Measurements from ENCODE around the gene RBM10. TPM values are rescaled to one million over a fixed set of nuclear protein-coding genes. Genes with fewer than 3 reads are reported as not detected.

RBM10 gene
- total and polyA plus RNA-seq, 2 experiments from 2014 or later, result 26.4 to 29.2 TPM

DNA sequence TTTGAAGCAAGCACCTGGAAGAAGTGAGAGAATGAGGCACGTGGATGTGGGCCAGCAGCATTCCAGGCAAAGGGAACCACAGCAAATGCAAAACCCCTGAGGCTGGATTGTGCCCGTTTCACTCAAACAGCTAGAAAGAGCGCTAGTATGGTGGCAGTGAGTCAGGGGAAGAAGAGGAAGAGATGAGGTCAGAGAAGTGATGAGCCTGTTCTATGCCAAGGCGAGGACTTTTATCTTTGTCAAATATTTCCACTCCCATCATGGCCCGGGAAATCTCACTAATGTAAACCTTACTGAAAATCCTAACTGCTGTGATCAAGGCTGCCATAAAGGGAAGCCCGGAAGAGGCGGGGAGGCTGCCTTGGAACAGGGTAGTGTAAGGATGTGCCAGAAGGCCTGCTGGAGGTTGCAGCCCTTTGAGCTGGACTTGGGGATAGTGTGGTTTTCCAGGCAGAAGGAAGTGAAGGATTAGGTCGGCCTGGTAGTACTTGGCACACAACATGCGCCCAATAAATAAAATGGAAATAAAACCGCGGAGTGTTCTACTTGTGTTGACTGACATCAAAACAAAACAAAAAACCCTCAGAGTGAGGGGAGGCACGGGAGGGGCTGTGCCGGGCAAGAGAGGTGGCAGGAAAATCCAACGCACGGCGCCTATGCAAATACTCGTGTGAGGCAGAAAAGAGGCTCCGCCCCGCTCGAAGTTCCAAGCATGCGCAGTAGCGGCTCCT, 72.3 kb downstream of the RBM10 start:
- peaks cover 37% of the 10 kb centered on the region for H3K79me2 ChIP-seq
- H3K4me1 ChIP-seq (ENCODE audit: insufficient read depth), result peaks cover 25% of the 10 kb centered on the region
- H3K36me3 ChIP-seq (replicated peaks; ENCODE audit: insufficient read depth, low read depth), result no peaks in the 10 kb centered on the region
- 8% methylated on average over 22 of the region's 22 CpGs for WGBS (ENCODE audit: low lambda C conversion rate, missing lambda C conversion rate)
- no peaks in the 10 kb centered on the region for H3K9me3 ChIP-seq (ENCODE audit: low read depth)
- H3K9me2 ChIP-seq (replicated peaks; ENCODE audit: insufficient read depth), result no peaks in the 10 kb centered on the region
- H3K4me2 ChIP-seq, result peak overlapping the region; percentile 70
- TF ChIP-seq EZH2 (IDR thresholded peaks at IDR 0.05; ENCODE audit: borderline replicate concordance) (no peak), EZH2phosphoT487 (IDR thresholded peaks at IDR 0.05; ENCODE audit: low read depth, severe bottlenecking, unreplicated experiment) (no peak)
- TF ChIP-seq, protein P1, sequence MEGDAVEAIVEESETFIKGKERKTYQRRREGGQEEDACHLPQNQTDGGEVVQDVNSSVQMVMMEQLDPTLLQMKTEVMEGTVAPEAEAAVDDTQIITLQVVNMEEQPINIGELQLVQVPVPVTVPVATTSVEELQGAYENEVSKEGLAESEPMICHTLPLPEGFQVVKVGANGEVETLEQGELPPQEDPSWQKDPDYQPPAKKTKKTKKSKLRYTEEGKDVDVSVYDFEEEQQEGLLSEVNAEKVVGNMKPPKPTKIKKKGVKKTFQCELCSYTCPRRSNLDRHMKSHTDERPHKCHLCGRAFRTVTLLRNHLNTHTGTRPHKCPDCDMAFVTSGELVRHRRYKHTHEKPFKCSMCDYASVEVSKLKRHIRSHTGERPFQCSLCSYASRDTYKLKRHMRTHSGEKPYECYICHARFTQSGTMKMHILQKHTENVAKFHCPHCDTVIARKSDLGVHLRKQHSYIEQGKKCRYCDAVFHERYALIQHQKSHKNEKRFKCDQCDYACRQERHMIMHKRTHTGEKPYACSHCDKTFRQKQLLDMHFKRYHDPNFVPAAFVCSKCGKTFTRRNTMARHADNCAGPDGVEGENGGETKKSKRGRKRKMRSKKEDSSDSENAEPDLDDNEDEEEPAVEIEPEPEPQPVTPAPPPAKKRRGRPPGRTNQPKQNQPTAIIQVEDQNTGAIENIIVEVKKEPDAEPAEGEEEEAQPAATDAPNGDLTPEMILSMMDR (IDR thresholded peaks at IDR 0.05; ENCODE audit: poor library complexity), result no peak
- H3K27ac ChIP-seq, result peak overlapping the region; percentile 90
- DNase-seq (ENCODE audit: low spot score), result peak; percentile 82
- no peak overlapping the region for H3K4me3 ChIP-seq
- H2AFZ ChIP-seq, result no peak overlapping the region
- H4K20me1 ChIP-seq (ENCODE audit: insufficient read depth, poor library complexity, severe bottlenecking), result peaks cover 33% of the 10 kb centered on the region
- H3K27me3 ChIP-seq, result no peaks in the 10 kb centered on the region

DNA sequence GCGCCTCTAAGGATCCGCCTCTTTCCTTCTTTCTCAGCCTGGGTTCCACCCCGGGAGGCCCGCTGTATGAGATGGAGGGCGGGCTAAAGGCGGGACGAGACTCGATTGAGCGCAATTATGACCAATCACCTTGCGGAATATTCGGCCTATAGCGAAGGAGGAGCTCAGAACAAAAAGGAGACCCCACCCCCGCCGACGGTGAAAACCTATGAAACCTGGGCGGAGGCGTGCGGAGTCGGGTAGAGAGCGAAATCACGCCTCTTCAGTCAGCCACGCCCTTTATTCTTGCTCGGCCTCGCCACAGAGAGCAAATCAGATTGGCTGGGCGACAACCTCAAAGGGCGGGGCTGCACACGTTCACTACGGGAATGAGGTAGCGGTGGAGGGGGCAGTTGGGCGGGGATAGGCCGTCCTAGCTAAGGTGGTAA, 72.8 kb downstream of the RBM10 start:
- Histone ChIP-seq H3K36me3 (replicated peaks; ENCODE audit: insufficient read depth, low read depth) (no peaks in the 10 kb centered on the region), H3K9me3 (ENCODE audit: low read depth) (no peaks in the 10 kb centered on the region), H3K79me2 (peaks cover 42% of the 10 kb centered on the region), H3K4me3 (peak overlapping the region; percentile 56), H3K4me1 (ENCODE audit: insufficient read depth) (peaks cover 25% of the 10 kb centered on the region), H3K27ac (peak overlapping the region; percentile 99), H3K4me2 (peak overlapping the region; percentile 97), H3K27me3 (no peaks in the 10 kb centered on the region), H2AFZ (peak overlapping the region; percentile 14), H4K20me1 (ENCODE audit: insufficient read depth, poor library complexity, severe bottlenecking) (peaks cover 36% of the 10 kb centered on the region), H3K9me2 (replicated peaks; ENCODE audit: insufficient read depth) (no peaks in the 10 kb centered on the region)
- DNase-seq (ENCODE audit: low spot score), result peak; percentile 100
- 1% methylated on average over 30 of the region's 31 CpGs for WGBS (ENCODE audit: low lambda C conversion rate, missing lambda C conversion rate)
- TF ChIP-seq EZH2 (IDR thresholded peaks at IDR 0.05; ENCODE audit: borderline replicate concordance), result no peak
- TF ChIP-seq, protein P1 (IDR thresholded peaks at IDR 0.05; ENCODE audit: poor library complexity), result no peak
- no peak for TF ChIP-seq EZH2phosphoT487 (IDR thresholded peaks at IDR 0.05; ENCODE audit: low read depth, severe bottlenecking, unreplicated experiment)

DNA sequence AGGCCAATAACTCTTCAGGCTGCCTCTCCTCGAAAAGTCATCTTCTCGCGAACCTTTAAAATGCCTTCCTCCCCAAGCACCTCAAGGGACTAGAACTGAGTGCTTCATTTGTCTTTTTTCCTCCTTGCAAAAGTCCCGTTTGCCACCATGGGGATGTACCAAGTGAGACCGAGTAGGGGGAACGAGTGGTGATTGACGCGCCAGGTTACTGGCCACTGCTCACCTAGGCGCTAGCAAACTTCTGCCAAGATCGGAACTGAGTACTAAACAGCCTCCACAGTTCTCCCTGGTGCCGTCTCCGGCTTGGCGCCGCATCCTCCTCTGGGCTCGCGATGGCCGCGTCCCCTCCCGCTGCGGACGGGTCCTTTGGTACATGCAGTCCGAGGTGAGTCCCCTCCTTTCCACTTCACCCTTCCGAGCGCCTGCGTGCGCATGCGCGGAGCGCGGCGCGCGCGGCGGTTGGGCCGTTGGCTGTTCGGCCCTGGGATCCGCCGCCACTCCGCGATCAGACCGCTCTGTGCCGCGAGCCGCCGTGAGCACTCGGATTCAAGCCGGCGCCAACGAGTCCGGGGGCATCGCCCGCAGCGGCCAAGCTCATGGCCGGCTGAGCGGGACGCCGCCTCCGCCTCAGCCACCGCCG, 73.4 kb downstream of the RBM10 start, which contains the start of gene CDK16:
Gene CDK16, plus strand, starts transcription at position 402 of the 640 bp plus-strand sequence. CDS start 4,877 bp downstream, outside the sequence.
- Histone ChIP-seq H3K4me3 (peak within 1 kb of the TSS; percentile 56), H3K4me2 (peak within 1 kb of the TSS; percentile 97), H2AFZ (peak within 1 kb of the TSS; percentile 82), H3K4me1 (ENCODE audit: insufficient read depth) (peaks cover 25% of the 10 kb centered on the region), H3K9me3 (ENCODE audit: low read depth) (no peaks in the 10 kb centered on the region), H3K36me3 (replicated peaks; ENCODE audit: insufficient read depth, low read depth) (no peaks in the 10 kb centered on the region), H3K9me2 (replicated peaks; ENCODE audit: insufficient read depth) (no peaks in the 10 kb centered on the region), H4K20me1 (ENCODE audit: insufficient read depth, poor library complexity, severe bottlenecking) (peaks cover 41% of the 10 kb centered on the region), H3K27me3 (no peaks in the 10 kb centered on the region), H3K27ac (peak within 1 kb of the TSS; percentile 99), H3K79me2 (peaks cover 45% of the 10 kb centered on the region)
- no peak for TF ChIP-seq EZH2phosphoT487 (IDR thresholded peaks at IDR 0.05; ENCODE audit: low read depth, severe bottlenecking, unreplicated experiment)
- TF ChIP-seq EZH2 (IDR thresholded peaks at IDR 0.05; ENCODE audit: borderline replicate concordance), result no peak
- TF ChIP-seq, protein P1 (IDR thresholded peaks at IDR 0.05; ENCODE audit: poor library complexity), result no peak
- WGBS (ENCODE audit: low lambda C conversion rate, missing lambda C conversion rate), result under 1% methylated on average over 44 of the region's 61 CpGs
- peak; percentile 91 for DNase-seq (ENCODE audit: low spot score)

Data from hepatocyte (in vitro differentiated cells).